Measurements from ENCODE around the gene ZNF274. TPM values are rescaled to one million over a fixed set of nuclear protein-coding genes. Genes with fewer than 3 reads are reported as not detected.
A peak's percentile ranks its signal among the peaks of the same experiment; 100 is the strongest.

Gene ZNF274
- total and polyA plus RNA-seq, 10 of the 15 experiments (the other 5 are each of a cell fraction or from before 2014, with no cell fraction given) = 2.7 to 17.6 (median 14.3) TPM

GRCh38 chr19:58154679-58155648, 27.9 kb upstream of the ZNF274 start (continued):
- TF ChIP-seq CTCF (IDR thresholded peaks at IDR 0.05 in 2 of 3, conservative IDR thresholded peaks at IDR 0.05 in 1 of 3; ENCODE audit: control insufficient read depth in 2 of 3, extremely low read depth in 1 of 3, insufficient read depth in 1 of 3, low read depth in 3 of 3, low read length in 3 of 3) (peak; percentile 66 to 79 (median 70)), ZNF592 (IDR thresholded peaks at IDR 0.05) (no peak), HCFC1 (IDR thresholded peaks at IDR 0.05; ENCODE audit: low read length) (peak; percentile 73), ZBTB4 (CRISPR knock-in tag; IDR thresholded peaks at IDR 0.05) (no peak), POLR2AphosphoS5 (IDR thresholded peaks at IDR 0.05; ENCODE audit: low read length) (no peak), REST (IDR thresholded peaks at IDR 0.05; ENCODE audit: low read depth, low read length) (no peak), TCF3 (IDR thresholded peaks at IDR 0.05; ENCODE audit: borderline replicate concordance, insufficient read depth, low read depth, low read length) (no peak), NR2C1 (IDR thresholded peaks at IDR 0.05) (no peak), ZNF622 (IDR thresholded peaks at IDR 0.05) (no peak), ZBTB33 (IDR thresholded peaks at IDR 0.05) (no peak), EED (IDR thresholded peaks at IDR 0.05; ENCODE audit: low read depth) (no peak), MYC (IDR thresholded peaks at IDR 0.05; ENCODE audit: insufficient read depth, insufficient read length, insufficient replicate concordance, low read length, severe bottlenecking) (no peak)
